H1 (cell line): ENCODE results near the gene ASB11. TPM values are rescaled to one million over a fixed set of nuclear protein-coding genes. Genes with fewer than 3 reads are reported as not detected.

Experiments
- CTCF ChIA-PET: fragments of 300-600 bp; sonication (Branson Sonifier 250); formaldehyde crosslinking; loops from one replicate; lab custom pipeline; 2021; ENCODE audit not compliant: partially characterized antibody; lab: Charles Lee
- POLR2A ChIA-PET: fragments of 300-600 bp; sonication (Branson Sonifier 250); formaldehyde crosslinking; loops from one replicate; lab custom pipeline; 2021; ENCODE audit warnings: inconsistent platforms; ENCODE audit not compliant: partially characterized antibody; lab: Charles Lee
- DNase-seq, 2 experiments: peaks; one replicate each; pipeline versions ENCODE4 v3.0.0 to v3.0.0-alpha.2; 2010 to 2022; ENCODE audit warnings: low spot score in 2 of 2, low read depth in 1 of 2, mixed read lengths in 1 of 2
- FAIRE-seq: peaks from 2 replicates; lab custom pipeline; 2011; peaks lifted over from hg19 to GRCh38; lab: Jason Lieb, UNC
- H2AFZ ChIP-seq: 2 replicates; pipeline ENCODE4 v1.8.1; 2012; ENCODE audit warnings: low read length, inconsistent platforms
- H2AK5ac ChIP-seq: 2 replicates; pipeline ENCODE4 v1.6.1; 2013; ENCODE audit warnings: low read depth, low read length
- H2BK120ac ChIP-seq: replicated peaks from 2 replicates; pipeline ENCODE3; 2013; ENCODE audit warnings: low read depth, low read length, inconsistent platforms
- H2BK12ac ChIP-seq: 2 replicates; pipeline ENCODE4 v1.6.1; 2013; ENCODE audit warnings: low read depth, low read length
- H2BK15ac ChIP-seq: 2 replicates; pipeline ENCODE4 v1.6.1; 2013; ENCODE audit warnings: low read length
- H2BK20ac ChIP-seq: 2 replicates; pipeline ENCODE4 v1.6.1; 2013; ENCODE audit warnings: low read length
- H2BK5ac ChIP-seq: 2 replicates; pipeline ENCODE4 v1.6.1; 2013; ENCODE audit warnings: low read depth, low read length
- H3K14ac ChIP-seq: 2 replicates; pipeline ENCODE4 v1.6.1; 2013; ENCODE audit warnings: inconsistent platforms; ENCODE audit not compliant: insufficient read length
- H3K18ac ChIP-seq: 2 replicates; pipeline ENCODE4 v1.6.1; 2013; ENCODE audit warnings: low read length; ENCODE audit errors: extremely low read depth
- H3K23ac ChIP-seq: 2 replicates; pipeline ENCODE4 v1.6.1; 2013; ENCODE audit warnings: inconsistent platforms; ENCODE audit not compliant: insufficient read length
- H3K23me2 ChIP-seq: 2 replicates; pipeline ENCODE4 v1.6.1; 2013; ENCODE audit warnings: low read depth, low read length
- H3K27ac ChIP-seq: 2 replicates; pipeline ENCODE4 v1.6.1; 2011; ENCODE audit warnings: low read depth, low read length, inconsistent platforms
- H3K27me3 ChIP-seq, 4 experiments: replicated peaks in 1 of 4; 1 replicate in 1 of 4; 2 replicates in 3 of 4; pipeline versions ENCODE4 v1.6.1 to v1.8.1; 2011 to 2013; ENCODE audit warnings: low read length in 3 of 4, mild to moderate bottlenecking in 3 of 4, inconsistent platforms in 2 of 4, mixed read lengths in 2 of 4, moderate library complexity in 1 of 4; ENCODE audit not compliant: control insufficient read depth in 3 of 4, insufficient read depth in 3 of 4; ENCODE audit errors: extremely low read depth in 1 of 4
- H3K36me3 ChIP-seq, 4 experiments: 2 replicates each; pipeline versions ENCODE4 v1.6.1 to v1.8.1; 2011 to 2013; ENCODE audit warnings: mild to moderate bottlenecking in 4 of 4, low read length in 3 of 4, moderate library complexity in 2 of 4, control low read depth in 1 of 4, inconsistent platforms in 1 of 4; ENCODE audit not compliant: insufficient read depth in 4 of 4, control insufficient read depth in 2 of 4
- H3K4ac ChIP-seq: replicated peaks from 2 replicates; pipeline ENCODE3; 2013; ENCODE audit warnings: low read length, low read depth, mixed read lengths, inconsistent platforms; ENCODE audit not compliant: insufficient read length
- H3K4me1 ChIP-seq, 4 experiments: replicated peaks in 1 of 4; 1 replicate in 1 of 4; 2 replicates in 3 of 4; pipeline versions ENCODE4 v1.6.1 to v1.8.1; 2011 to 2013; ENCODE audit warnings: low read length in 3 of 4, inconsistent platforms in 2 of 4, mixed read lengths in 1 of 4; ENCODE audit not compliant: insufficient read depth in 4 of 4, control insufficient read depth in 3 of 4
- H3K4me2 ChIP-seq, 2 experiments: 2 replicates each; pipeline versions ENCODE4 v1.6.1 to v1.8.1; 2011 to 2013; ENCODE audit warnings: low read depth in 2 of 2, low read length in 2 of 2, control low read depth in 1 of 2, inconsistent platforms in 1 of 2, mild to moderate bottlenecking in 1 of 2; ENCODE audit not compliant: insufficient read depth in 1 of 2
- H3K4me3 ChIP-seq, 4 experiments: fragments of 200-600, 300-600 bp in 1 of 4; sonication (generic), shearing (Covaris generic), sonication (Bioruptor Twin) in 1 of 4; 2 replicates each; pipeline versions ENCODE4 v1.5.1 to v1.8.1; 2011 to 2016; ENCODE audit warnings: low read length in 4 of 4, low read depth in 3 of 4, control low read depth in 2 of 4, inconsistent platforms in 2 of 4, mild to moderate bottlenecking in 2 of 4, mixed read lengths in 1 of 4, moderate library complexity in 1 of 4; ENCODE audit not compliant: insufficient read depth in 2 of 4; ENCODE audit errors: extremely low read depth in 1 of 4
- H3K56ac ChIP-seq: replicated peaks from 2 replicates; pipeline ENCODE3; 2013; ENCODE audit warnings: low read depth, mild to moderate bottlenecking, mixed read lengths, low read length, inconsistent platforms; ENCODE audit not compliant: insufficient read length
- H3K79me1 ChIP-seq: 2 replicates; pipeline ENCODE4 v1.6.1; 2013; ENCODE audit warnings: low read depth, low read length, control low read depth
- H3K79me2 ChIP-seq, 2 experiments: 2 replicates each; pipeline versions ENCODE4 v1.6.1 to v1.8.1; 2012 to 2013; ENCODE audit warnings: low read length in 2 of 2, mild to moderate bottlenecking in 2 of 2, inconsistent platforms in 1 of 2; ENCODE audit not compliant: insufficient read depth in 2 of 2, control insufficient read depth in 1 of 2
- H3K9ac ChIP-seq, 4 experiments: replicated peaks in 1 of 4; 1 replicate in 1 of 4; 2 replicates in 3 of 4; pipeline versions ENCODE4 v1.6.1 to v1.8.1; 2011 to 2013; ENCODE audit warnings: low read depth in 3 of 4, low read length in 3 of 4, control low read depth in 2 of 4, mild to moderate bottlenecking in 2 of 4, moderate library complexity in 2 of 4, inconsistent platforms in 1 of 4; ENCODE audit errors: extremely low read depth in 1 of 4
- H3K9me3 ChIP-seq, 2 experiments: 2 replicates each; pipeline versions ENCODE4 v1.6.1 to v1.8.1; 2012 to 2013; ENCODE audit warnings: mild to moderate bottlenecking in 2 of 2, moderate library complexity in 2 of 2, control low read depth in 1 of 2, inconsistent platforms in 1 of 2, low read depth in 1 of 2, low read length in 1 of 2, mixed read lengths in 1 of 2; ENCODE audit not compliant: insufficient read depth in 2 of 2
- H4K20me1 ChIP-seq, 2 experiments: replicated peaks in 1 of 2; 2 replicates each; pipeline versions ENCODE3 to v1.8.1; 2011 to 2013; ENCODE audit warnings: inconsistent platforms in 2 of 2, low read length in 2 of 2, mild to moderate bottlenecking in 1 of 2; ENCODE audit not compliant: insufficient read depth in 2 of 2, control insufficient read depth in 1 of 2
- H4K5ac ChIP-seq: 2 replicates; pipeline ENCODE4 v1.6.1; 2013; ENCODE audit warnings: low read length, low read depth, mixed read lengths, inconsistent platforms; ENCODE audit not compliant: insufficient read length
- H4K8ac ChIP-seq: 2 replicates; pipeline ENCODE4 v1.8.0; 2013; ENCODE audit warnings: mild to moderate bottlenecking, moderate library complexity, low read length, inconsistent platforms; ENCODE audit not compliant: insufficient read depth; ENCODE audit errors: extremely low read depth
- H4K91ac ChIP-seq: replicated peaks from 2 replicates; pipeline ENCODE3; 2013; ENCODE audit warnings: low read length, mixed read lengths, inconsistent platforms; ENCODE audit not compliant: insufficient read length
- MAFK ChIP-seq: IDR thresholded peaks from 2 replicates; pipeline ENCODE4 v1.6.1; 2012; ENCODE audit warnings: low read depth, mild to moderate bottlenecking, improper control_type of control experiment, low read length
- WGBS, 2 experiments: shearing (Covaris generic) in 1 of 2; methylation state at CpG; one replicate each; pipeline versions ENCODE4 v1.1.6 to v1.1.7; 2013 to 2015; ENCODE audit warnings: low lambda C conversion rate in 2 of 2, mixed read lengths in 2 of 2, inconsistent platforms in 1 of 2, low coverage in 1 of 2, missing lambda C conversion rate in 1 of 2; ENCODE audit not compliant: insufficient replicate concordance in 2 of 2, insufficient coverage in 1 of 2, insufficient read length in 1 of 2; ENCODE audit errors: extremely low coverage in 1 of 2, missing lambda C conversion rate in 1 of 2; 5-methylcytosine and 5-hydroxymethylcytosine counted together
- polyA plus RNA-seq, 7 experiments: library from polyadenylated mRNA; depleted of rRNA in 3 of 7; stranded (reverse) in 5 of 7; unstranded in 2 of 7; fragments of >200 nt in 5 of 7; fragments of 200-250 nt in 2 of 7; gene quantifications; 1 replicate in 5 of 7; 2 replicates in 1 of 7; 4 replicates in 1 of 7; pipeline versions ENCODE4 v1.2.1 to v1.2.3, GENCODE V29; 2011 to 2013; ENCODE audit warnings: missing spikeins in 2 of 7, mixed read lengths in 2 of 7
- total RNA-seq: library from RNA; stranded (reverse); fragmentation: NEBNext Ultra II Directional; extraction: Animal tissue kit (Norgen Biotek cat#: 25700); gene quantifications from 2 replicates; pipeline ENCODE4 v1.2.1, GENCODE V29; 2021

ASB11 gene
- total and polyA plus RNA-seq, 2 of the 8 experiments (the other 6 are each of a cell fraction or from before 2014, with no cell fraction given), result not detected

DNA sequence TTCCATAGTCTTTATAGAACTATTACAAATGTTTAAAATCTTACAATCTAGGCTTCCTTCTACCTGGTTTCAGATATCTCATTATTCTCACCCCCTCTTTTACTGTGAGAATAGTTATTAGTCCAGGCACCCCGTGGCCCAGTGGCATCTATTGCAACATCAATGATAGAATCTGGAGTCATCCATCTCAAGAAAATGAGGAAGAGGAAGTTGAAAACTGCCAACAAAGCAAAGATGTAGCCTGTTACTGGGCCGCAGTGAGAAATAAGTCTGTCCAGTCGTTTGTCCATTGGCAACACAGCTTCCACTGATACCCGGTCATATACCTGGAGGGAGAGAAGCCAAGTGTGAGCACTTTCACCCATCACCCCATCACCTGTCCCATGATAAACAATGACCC lies 6.0 kb upstream of the ASB11 start:
- Histone ChIP-seq H2AK5ac (no peak overlapping the region), H2BK120ac (no peak overlapping the region), H3K56ac (no peak overlapping the region), H3K4me2 (no peak overlapping the region), H2BK5ac (no peak overlapping the region), H3K9ac (no peak overlapping the region), H2AFZ (no peak overlapping the region), H2BK15ac (no peak overlapping the region), H4K5ac (no peak overlapping the region), H3K4me1 (no peaks in the 10 kb centered on the region), H3K14ac (no peak overlapping the region), H3K23ac (no peak overlapping the region), H3K27me3 (no peaks in the 10 kb centered on the region)
- ChIA-PET POLR2A (no interaction called here), CTCF (no interaction called here)
- no peak for FAIRE-seq
- no peak for TF ChIP-seq MAFK
- TF ChIP-seq, all 59 proteins: peak for 0
- no peak overlapping the region for H3K4me3 ChIP-seq
- H4K20me1 ChIP-seq, result no peaks in the 10 kb centered on the region
- H3K18ac ChIP-seq, result no peak overlapping the region
- no peak for DNase-seq
- 85% methylated on average over 4 of the region's 4 CpGs; no CpG with 5 or more reads in 1 of the 2 experiments for WGBS, 2 experiments
- H3K36me3 ChIP-seq, result peaks cover 0 to 17% (median 7%) of the 10 kb centered on the region in 4 experiments; a peak in 5 of 8 replicates
- no peak overlapping the region for H2BK20ac ChIP-seq
- H3K27ac ChIP-seq, result no peak overlapping the region
- no peaks in the 10 kb centered on the region for H3K79me2 ChIP-seq
- no peak overlapping the region for H4K8ac ChIP-seq
- no peak overlapping the region for H4K91ac ChIP-seq
- H2BK12ac ChIP-seq, result no peak overlapping the region
- no peaks in the 10 kb centered on the region for H3K79me1 ChIP-seq
- no peak overlapping the region for H3K4ac ChIP-seq
- H3K23me2 ChIP-seq, result no peaks in the 10 kb centered on the region
- no peaks in the 10 kb centered on the region for H3K9me3 ChIP-seq
